ENCODE results near the gene VPS72.
A peak's percentile ranks its signal among the peaks of the same experiment; 100 is the strongest.

The VPS72 gene

GRCh38 chr1:151144474-151145303 is 45.3 kb downstream of the VPS72 start:
- no peak for DNase-seq (ENCODE audit: low read depth)

GRCh38 chr1:151143986-151144385 is 46.0 kb downstream of the VPS72 start:
- DNase-seq (ENCODE audit: low read depth), result no peak

GRCh38 chr1:151143057-151143435 is 47.0 kb downstream of the VPS72 start:
- DNase-seq (ENCODE audit: low read depth), result no peak

DNA sequence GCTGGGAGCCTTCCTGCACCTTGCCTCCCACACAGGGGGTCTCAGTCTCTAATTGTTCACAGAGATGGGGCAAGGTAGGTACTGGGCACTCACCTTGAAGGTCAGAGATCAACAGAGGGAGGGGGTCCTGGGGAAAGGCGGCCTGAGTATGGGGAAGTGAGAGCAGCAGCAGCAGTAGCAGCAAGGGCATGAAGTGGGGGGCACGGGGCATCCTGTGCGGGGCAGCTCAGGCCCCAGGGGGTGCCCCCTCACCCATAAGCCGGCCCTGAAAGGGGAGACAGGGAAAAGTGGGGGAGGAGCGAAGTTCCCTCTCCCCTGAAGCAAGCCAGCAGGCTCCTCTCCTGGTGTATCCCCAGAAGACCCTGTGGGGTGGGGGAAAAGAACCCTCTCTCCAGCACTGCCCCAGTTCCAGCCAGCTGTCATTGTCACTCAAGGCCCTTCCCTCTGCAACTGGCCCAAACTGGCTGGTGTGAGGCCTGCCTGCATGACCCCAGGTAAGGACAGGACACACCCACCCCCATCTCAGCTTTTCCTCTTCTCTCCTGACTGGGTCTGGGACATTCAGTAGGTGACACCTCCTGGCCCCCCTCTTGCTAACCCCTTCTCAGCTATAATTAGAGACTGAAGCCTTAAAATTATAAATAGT is 47.5 kb downstream of the VPS72 start:
- DNase-seq (ENCODE audit: low read depth), result no peak

DNA sequence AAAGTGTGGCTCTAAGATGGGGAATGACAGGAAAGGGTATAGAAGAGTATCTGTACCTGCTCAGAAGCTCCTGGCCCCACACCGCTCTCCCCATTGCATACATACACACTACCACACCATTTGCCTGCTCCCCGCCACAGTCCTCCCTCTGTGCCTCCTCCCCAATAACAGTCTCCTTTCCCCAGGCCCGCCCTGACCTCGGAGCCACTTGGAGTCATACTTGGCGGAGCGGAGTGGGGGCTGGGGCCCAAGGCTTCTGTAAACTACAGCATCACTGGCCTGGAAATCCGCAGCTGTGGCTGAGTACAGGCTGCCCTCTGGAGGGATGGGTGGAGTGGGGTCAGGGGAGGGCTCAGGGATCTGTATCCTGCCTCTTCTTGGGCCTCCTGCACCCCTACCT is 52.2 kb downstream of the VPS72 start:
- no peak for DNase-seq (ENCODE audit: low read depth)

DNA sequence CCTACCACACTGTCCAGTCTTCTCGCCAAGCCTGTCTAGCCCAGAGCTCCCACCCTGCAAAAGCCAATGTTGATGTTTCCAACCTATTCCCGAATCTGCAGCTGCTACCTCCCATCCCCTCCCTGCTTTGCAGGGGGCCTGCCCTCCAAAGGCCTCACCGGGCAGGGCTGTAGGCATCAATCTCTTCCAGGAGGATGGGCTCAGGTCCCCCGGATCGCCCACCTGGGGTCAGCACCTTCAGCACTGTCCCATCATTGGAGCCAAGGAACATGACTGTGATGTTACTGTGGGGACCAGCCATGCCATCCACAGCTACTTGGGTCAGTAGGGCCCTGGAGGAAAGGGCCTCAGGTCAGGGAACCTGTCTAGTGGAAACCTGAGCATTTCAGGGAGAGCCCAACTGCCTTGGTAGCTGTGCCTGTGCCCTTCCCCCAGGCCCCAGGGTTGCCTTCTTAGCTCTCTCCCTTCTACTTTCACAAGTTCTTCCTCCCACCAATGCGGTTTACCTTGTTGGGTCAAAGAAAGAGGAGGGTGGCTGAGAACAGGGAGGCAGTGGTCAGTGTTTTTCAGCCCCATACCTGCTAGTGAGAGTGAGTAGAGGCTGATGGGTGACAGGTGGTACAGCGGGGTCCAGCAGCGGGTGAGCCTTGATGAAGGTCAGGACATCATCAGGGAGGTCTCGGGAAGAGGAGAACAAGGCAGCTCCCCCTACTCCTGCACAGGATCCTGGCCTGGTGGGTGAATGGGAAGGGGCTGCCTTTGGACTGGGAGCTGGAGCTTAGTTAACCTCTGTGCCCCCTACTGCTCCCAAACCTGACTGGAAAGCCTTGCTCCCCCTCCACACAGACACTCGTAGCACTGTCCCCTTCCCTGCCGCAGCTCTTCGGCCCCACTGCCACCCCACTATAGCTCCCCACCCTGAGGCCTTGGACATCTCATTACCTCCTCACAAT is 54.3 kb downstream of the VPS72 start:
- no peak for DNase-seq (ENCODE audit: low read depth)

- DNase-seq (ENCODE audit: low read depth), result no peak
These were observed 55.0 kb downstream of the VPS72 start for GRCh38 chr1:151134991-151135390.

- no peak for DNase-seq (ENCODE audit: low read depth)
These were observed 55.6 kb downstream of the VPS72 start for GRCh38 chr1:151134396-151134795.

DNA sequence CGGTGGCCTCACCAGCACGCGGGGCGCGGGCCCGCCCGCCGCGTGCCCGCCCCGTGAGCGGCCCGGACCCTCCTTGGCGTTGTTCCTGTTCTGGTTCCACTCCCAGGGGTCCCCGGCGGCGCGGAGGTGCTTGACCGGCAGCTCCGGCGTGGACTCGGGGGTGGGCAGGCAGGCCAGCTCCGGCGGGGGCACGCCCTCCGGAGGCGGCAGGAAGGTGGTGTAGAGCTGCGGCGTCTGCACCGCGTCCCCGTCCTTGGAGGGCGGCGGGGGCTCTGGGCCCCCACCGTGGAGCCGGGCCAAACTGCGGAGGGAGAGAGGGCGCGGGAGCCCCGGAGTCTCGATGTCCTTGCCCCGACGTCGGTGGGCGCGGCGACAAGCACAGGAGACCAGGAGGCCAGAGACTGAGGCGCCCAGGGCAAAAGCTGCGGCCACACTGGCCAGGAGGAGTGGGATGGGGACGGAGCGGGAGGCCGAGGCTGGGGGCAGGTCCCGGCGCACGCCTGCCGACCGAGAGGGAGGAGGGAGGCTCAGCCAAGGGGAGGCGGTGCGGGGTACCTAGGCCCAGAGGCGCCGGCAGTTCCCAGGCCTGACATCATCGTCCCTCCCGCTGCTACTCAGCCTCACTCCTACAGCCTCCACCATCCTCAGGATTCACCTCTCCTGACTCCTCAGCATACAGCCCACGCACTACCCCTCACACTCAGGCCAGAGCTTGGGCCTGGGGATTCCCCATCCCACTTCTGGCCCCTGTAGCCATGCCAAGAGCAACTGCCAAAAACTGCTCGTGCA is 56.8 kb downstream of the VPS72 start:
- no peak for DNase-seq (ENCODE audit: low read depth)

DNA sequence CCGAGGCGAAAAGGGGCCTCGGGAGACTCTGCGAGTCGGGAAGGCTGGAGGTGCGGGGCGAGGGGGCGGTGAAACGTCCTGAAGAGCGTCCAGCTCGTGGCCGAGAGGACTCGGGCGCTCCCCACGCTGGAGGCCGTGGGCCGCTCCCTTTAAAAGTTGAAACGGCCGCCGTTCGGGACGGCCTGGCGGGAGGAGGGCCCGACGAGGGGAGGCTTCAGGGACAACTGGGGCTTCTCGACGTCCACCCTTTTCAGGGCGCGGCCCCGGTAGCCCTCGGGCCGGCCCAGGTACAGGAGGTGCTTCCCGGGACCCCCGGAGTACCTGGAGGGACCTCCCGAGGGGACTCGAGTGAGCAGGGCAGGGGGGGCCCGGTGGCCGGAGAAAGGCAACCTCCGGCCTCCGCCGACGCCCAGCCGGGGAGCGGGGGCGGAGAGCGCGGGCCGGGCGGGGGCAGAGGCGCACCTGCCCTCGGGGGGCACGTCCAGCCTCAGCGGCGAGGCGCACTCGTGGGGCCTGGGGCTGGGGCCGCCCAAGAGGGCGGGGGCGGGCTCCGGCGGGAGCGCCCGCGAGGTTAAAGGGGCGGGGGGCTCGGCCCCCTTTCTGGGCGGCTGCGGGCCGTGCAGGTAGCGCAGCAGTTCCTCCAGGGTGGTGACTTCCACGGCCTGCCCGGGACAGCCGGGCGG is 57.5 kb downstream of the VPS72 start:
- DNase-seq (ENCODE audit: low read depth), result no peak

- DNase-seq (ENCODE audit: low read depth), result no peak
These were observed 58.2 kb downstream of the VPS72 start for GRCh38 chr1:151131701-151132334.

- peak; percentile 61 for DNase-seq (ENCODE audit: low read depth)
These were observed 58.9 kb downstream of the VPS72 start for GRCh38 chr1:151130987-151131586.

DNA sequence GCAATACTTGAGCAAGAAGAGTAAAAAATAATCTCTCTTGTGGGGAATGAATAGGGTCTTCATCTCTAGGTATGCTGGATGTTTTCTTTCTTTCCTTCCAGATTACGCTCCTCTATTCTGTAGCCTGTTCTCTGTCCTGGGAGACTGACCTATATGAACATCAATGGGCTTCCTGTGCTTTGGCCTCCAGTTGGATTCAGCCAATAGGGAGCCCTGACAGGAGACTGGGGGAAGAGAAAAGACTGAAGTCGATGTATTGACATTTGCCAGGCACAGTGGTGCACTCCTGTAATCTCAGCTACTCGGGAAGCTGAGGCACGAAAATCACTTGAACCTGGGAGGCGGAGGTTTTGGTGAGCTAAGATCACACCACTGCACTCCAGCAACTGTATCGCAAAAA is 61.2 kb downstream of the VPS72 start:
- no peak for DNase-seq (ENCODE audit: low read depth)
